ENCODE data around the gene HOXD3.

HOXD3 gene

GRCh38 chr2:176147210-176147799 lies 9.8 kb upstream of the HOXD3 start:
- H3K27me3 ChIP-seq (replicated peaks; ENCODE audit: control insufficient read depth, insufficient read depth, low read length): peaks cover 2% of the 10 kb centered on the region; the same call in 1 of the 2 replicates

DNA sequence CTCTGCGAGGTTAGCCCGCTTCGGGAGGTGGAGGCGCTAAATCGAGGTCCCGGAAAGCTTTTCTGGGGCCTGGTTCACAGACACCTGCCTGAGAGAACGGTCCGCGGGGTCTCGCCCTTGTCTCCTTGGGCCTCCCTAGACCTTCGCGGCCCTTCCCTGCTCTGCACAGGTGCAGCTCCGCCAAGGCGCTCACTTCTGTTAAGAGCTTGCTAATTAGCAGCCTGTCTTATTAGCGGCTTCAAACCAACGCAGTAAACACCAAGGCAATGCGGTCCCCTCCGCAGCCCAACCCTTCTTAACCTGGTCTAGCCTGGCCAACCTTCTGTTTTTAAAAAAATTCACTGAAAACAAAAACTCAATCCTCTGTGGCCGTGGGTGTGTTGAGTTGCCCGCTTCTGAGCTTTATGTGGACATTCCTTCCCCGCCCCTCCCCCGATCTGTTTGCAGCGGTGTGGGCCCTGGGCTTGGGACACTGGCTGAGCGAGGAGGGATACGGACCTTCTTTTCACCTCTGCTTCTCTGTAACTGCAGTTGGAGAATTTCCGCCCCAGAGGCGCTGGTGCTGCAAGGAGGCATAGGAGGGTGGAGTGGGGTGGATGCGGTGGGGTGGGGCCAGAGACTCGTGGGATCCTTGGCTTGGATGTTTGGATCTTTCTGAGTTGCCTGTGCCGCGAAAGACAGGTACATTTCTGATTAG lies 9.2 kb upstream of the HOXD3 start:
- no peaks in the 10 kb centered on the region for H3K36me3 ChIP-seq (ENCODE audit: control insufficient read depth, insufficient read depth, low read length)
- H3K4me3 ChIP-seq (replicated peaks; ENCODE audit: low read depth, low read length): no peak overlapping the region
- TF ChIP-seq, protein P1, sequence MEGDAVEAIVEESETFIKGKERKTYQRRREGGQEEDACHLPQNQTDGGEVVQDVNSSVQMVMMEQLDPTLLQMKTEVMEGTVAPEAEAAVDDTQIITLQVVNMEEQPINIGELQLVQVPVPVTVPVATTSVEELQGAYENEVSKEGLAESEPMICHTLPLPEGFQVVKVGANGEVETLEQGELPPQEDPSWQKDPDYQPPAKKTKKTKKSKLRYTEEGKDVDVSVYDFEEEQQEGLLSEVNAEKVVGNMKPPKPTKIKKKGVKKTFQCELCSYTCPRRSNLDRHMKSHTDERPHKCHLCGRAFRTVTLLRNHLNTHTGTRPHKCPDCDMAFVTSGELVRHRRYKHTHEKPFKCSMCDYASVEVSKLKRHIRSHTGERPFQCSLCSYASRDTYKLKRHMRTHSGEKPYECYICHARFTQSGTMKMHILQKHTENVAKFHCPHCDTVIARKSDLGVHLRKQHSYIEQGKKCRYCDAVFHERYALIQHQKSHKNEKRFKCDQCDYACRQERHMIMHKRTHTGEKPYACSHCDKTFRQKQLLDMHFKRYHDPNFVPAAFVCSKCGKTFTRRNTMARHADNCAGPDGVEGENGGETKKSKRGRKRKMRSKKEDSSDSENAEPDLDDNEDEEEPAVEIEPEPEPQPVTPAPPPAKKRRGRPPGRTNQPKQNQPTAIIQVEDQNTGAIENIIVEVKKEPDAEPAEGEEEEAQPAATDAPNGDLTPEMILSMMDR (IDR thresholded peaks at IDR 0.05; ENCODE audit: insufficient read depth, low read length, poor library complexity, severe bottlenecking): no peak
- H3K27me3 ChIP-seq (replicated peaks; ENCODE audit: control insufficient read depth, insufficient read depth, low read length): peaks cover 2% of the 10 kb centered on the region; the same call in 1 of the 2 replicates
- DNase-seq (ENCODE audit: extremely low read depth, insufficient read length): no peak

More at GRCh38 chr2:176147210-176147799, 9.8 kb upstream of the HOXD3 start:
- H3K36me3 ChIP-seq (ENCODE audit: control insufficient read depth, insufficient read depth, low read length): no peaks in the 10 kb centered on the region
- DNase-seq (ENCODE audit: extremely low read depth, insufficient read length): no peak
- H3K4me3 ChIP-seq (replicated peaks; ENCODE audit: low read depth, low read length): no peak overlapping the region
- TF ChIP-seq, protein P1 (IDR thresholded peaks at IDR 0.05; ENCODE audit: insufficient read depth, low read length, poor library complexity, severe bottlenecking): no peak

GRCh38 chr2:176148751-176149421 lies 8.2 kb upstream of the HOXD3 start:
- no peak overlapping the region for H3K4me3 ChIP-seq (replicated peaks; ENCODE audit: low read depth, low read length)
- TF ChIP-seq, protein P1 (IDR thresholded peaks at IDR 0.05; ENCODE audit: insufficient read depth, low read length, poor library complexity, severe bottlenecking): no peak
- H3K27me3 ChIP-seq (replicated peaks; ENCODE audit: control insufficient read depth, insufficient read depth, low read length): peaks cover 2% of the 10 kb centered on the region; the same call in 1 of the 2 replicates
- no peaks in the 10 kb centered on the region for H3K36me3 ChIP-seq (ENCODE audit: control insufficient read depth, insufficient read depth, low read length)
- DNase-seq (ENCODE audit: extremely low read depth, insufficient read length): no peak

GRCh38 chr2:176149481-176149938 lies 7.6 kb upstream of the HOXD3 start:
- TF ChIP-seq, protein P1 (IDR thresholded peaks at IDR 0.05; ENCODE audit: insufficient read depth, low read length, poor library complexity, severe bottlenecking): no peak

GRCh38 chr2:176149939-176150583 lies 7.0 kb upstream of the HOXD3 start:
- no peaks in the 10 kb centered on the region for H3K36me3 ChIP-seq (ENCODE audit: control insufficient read depth, insufficient read depth, low read length)
- TF ChIP-seq, protein P1 (IDR thresholded peaks at IDR 0.05; ENCODE audit: insufficient read depth, low read length, poor library complexity, severe bottlenecking): no peak
- DNase-seq (ENCODE audit: extremely low read depth, insufficient read length): no peak
- peaks cover 2% of the 10 kb centered on the region; the same call in 1 of the 2 replicates for H3K27me3 ChIP-seq (replicated peaks; ENCODE audit: control insufficient read depth, insufficient read depth, low read length)
- no peak overlapping the region for H3K4me3 ChIP-seq (replicated peaks; ENCODE audit: low read depth, low read length)

More at GRCh38 chr2:176149481-176149938, 7.6 kb upstream of the HOXD3 start:
- Histone ChIP-seq H3K4me3 (replicated peaks; ENCODE audit: low read depth, low read length) (no peak overlapping the region), H3K36me3 (ENCODE audit: control insufficient read depth, insufficient read depth, low read length) (no peaks in the 10 kb centered on the region), H3K27me3 (replicated peaks; ENCODE audit: control insufficient read depth, insufficient read depth, low read length) (peaks cover 2% of the 10 kb centered on the region; the same call in 1 of the 2 replicates)
- DNase-seq (ENCODE audit: extremely low read depth, insufficient read length): no peak
